HEK293 (cell line): ENCODE data around the gene PARD3.

Experiments
- ATF2 ChIP-seq: fragments of 450-650 bp; formaldehyde crosslinking; IDR thresholded peaks from 2 replicates; pipeline ENCODE4 v1.5.1; 2016; ENCODE audit warnings: missing biosample characterization, missing genetic modification characterization, low read depth
- KLF10 ChIP-seq: fragments of 450-650 bp; IDR thresholded peaks from 2 replicates; pipeline ENCODE4 v1.5.1; 2018; ENCODE audit warnings: missing biosample characterization, mild to moderate bottlenecking, missing genetic modification characterization
- TSHZ1 ChIP-seq: fragments of 450-650 bp; formaldehyde crosslinking; IDR thresholded peaks from 2 replicates; pipeline ENCODE4 v1.5.1; 2016; ENCODE audit warnings: missing biosample characterization, missing genetic modification characterization, borderline replicate concordance
- YY1 ChIP-seq: fragments of 450-650 bp; formaldehyde crosslinking; IDR thresholded peaks from 2 replicates; pipeline ENCODE4 v1.5.1; 2018; ENCODE audit warnings: missing biosample characterization, missing genetic modification characterization
- ZBTB49 ChIP-seq: fragments of 450-650 bp; formaldehyde crosslinking; IDR thresholded peaks from 2 replicates; pipeline ENCODE4 v1.5.1; 2016; ENCODE audit warnings: missing biosample characterization, missing genetic modification characterization, low read depth
- ZNF10 ChIP-seq: fragments of 450-650 bp; formaldehyde crosslinking; IDR thresholded peaks from 2 replicates; pipeline ENCODE4 v1.5.1; 2017; ENCODE audit warnings: missing biosample characterization, missing genetic modification characterization
- ZNF18 ChIP-seq: fragments of 450-650 bp; formaldehyde crosslinking; IDR thresholded peaks from 2 replicates; pipeline ENCODE4 v1.5.1; 2016; ENCODE audit warnings: missing biosample characterization, missing genetic modification characterization
- ZNF394 ChIP-seq: fragments of 450-650 bp; formaldehyde crosslinking; IDR thresholded peaks from 2 replicates; pipeline ENCODE4 v1.5.1; 2016; ENCODE audit warnings: missing biosample characterization, missing genetic modification characterization, mild to moderate bottlenecking, moderate library complexity, borderline replicate concordance
- ZNF658 ChIP-seq: fragments of 450-650 bp; formaldehyde crosslinking; IDR thresholded peaks from 2 replicates; pipeline ENCODE4; 2016; ENCODE audit warnings: missing biosample characterization, missing genetic modification characterization
- TF ChIP-seq, protein P1 (sequence below): fragments of 450-650 bp; formaldehyde crosslinking; IDR thresholded peaks from 2 replicates; pipeline ENCODE4 v1.5.1; 2016; ENCODE audit warnings: missing biosample characterization, missing genetic modification characterization

DNA sequence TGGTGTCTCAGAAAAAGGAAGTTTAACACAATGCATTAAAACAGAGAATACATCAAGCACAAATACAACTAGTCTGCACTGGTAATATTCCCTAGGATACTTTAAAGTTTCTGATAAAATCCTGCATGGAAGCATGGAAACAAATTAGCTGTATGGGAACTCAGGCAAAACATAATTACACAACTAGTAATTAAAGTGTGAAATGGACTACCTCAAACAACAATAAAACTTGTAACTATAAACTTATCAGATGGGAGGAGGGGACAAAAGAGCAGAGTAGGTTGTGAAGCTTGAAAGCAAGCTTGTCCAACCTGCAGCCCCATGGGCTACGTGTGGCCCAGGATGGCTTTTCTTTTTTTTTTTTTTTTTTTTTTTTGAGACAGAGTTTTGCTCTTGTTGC, 98.9 kb downstream of the PARD3 start:
- TF ChIP-seq, protein P1, sequence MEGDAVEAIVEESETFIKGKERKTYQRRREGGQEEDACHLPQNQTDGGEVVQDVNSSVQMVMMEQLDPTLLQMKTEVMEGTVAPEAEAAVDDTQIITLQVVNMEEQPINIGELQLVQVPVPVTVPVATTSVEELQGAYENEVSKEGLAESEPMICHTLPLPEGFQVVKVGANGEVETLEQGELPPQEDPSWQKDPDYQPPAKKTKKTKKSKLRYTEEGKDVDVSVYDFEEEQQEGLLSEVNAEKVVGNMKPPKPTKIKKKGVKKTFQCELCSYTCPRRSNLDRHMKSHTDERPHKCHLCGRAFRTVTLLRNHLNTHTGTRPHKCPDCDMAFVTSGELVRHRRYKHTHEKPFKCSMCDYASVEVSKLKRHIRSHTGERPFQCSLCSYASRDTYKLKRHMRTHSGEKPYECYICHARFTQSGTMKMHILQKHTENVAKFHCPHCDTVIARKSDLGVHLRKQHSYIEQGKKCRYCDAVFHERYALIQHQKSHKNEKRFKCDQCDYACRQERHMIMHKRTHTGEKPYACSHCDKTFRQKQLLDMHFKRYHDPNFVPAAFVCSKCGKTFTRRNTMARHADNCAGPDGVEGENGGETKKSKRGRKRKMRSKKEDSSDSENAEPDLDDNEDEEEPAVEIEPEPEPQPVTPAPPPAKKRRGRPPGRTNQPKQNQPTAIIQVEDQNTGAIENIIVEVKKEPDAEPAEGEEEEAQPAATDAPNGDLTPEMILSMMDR (tag by site-specific recombination): no peak
- TF ChIP-seq ZBTB49 (tag by site-specific recombination) (no peak), ZNF10 (tag by site-specific recombination) (no peak), ZNF18 (peak; percentile 64), YY1 (tag by site-specific recombination) (no peak), ZNF394 (no peak), ZNF658 (tag by site-specific recombination) (no peak), TSHZ1 (tag by site-specific recombination) (no peak), ATF2 (no peak), KLF10 (tag by site-specific recombination) (no peak)
